Uterus (tissue), 2 donors: ENCODE data around the gene RGS7.

Source experiments
- POLR2A ChIP-seq, 2 donors: fragments of 450-650 bp; IDR thresholded peaks; one replicate each; pipeline ENCODE4 v1.6.1; 2016; ENCODE audit warnings: antibody characterized with exemption in 2 of 2, mild to moderate bottlenecking in 1 of 2, moderate library complexity in 1 of 2
- TF ChIP-seq, protein P1 (sequence below), 4 experiments: fragments of 200-600 bp in 2 of 4; fragments of 450-650 bp in 2 of 4; sonication (generic) in 2 of 4; IDR thresholded peaks; one replicate each; pipeline ENCODE4 v1.5.1; 2016 to 2019; ENCODE audit warnings: antibody characterized with exemption in 4 of 4, mild to moderate bottlenecking in 2 of 4, moderate library complexity in 1 of 4

DNA sequence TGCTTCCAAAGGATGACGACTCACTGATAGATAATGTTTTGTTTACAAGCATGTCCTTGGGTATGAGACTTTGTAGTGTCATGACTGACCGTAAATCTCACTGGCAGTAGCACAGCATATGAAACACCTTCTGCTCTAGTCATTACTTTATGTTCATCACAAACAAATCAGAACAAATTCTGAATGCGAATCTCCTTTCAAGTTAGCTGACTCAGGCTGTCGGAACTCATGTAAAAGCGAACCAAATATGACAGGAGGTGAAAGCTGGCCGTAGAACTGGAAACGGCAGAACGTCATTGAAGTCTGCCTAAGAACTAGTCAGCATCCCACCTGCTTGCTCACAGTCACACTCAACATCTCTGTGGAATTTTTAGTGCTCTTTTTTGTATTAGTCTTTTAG, 143.9 kb downstream of the RGS7 start:
- TF ChIP-seq, protein P1, sequence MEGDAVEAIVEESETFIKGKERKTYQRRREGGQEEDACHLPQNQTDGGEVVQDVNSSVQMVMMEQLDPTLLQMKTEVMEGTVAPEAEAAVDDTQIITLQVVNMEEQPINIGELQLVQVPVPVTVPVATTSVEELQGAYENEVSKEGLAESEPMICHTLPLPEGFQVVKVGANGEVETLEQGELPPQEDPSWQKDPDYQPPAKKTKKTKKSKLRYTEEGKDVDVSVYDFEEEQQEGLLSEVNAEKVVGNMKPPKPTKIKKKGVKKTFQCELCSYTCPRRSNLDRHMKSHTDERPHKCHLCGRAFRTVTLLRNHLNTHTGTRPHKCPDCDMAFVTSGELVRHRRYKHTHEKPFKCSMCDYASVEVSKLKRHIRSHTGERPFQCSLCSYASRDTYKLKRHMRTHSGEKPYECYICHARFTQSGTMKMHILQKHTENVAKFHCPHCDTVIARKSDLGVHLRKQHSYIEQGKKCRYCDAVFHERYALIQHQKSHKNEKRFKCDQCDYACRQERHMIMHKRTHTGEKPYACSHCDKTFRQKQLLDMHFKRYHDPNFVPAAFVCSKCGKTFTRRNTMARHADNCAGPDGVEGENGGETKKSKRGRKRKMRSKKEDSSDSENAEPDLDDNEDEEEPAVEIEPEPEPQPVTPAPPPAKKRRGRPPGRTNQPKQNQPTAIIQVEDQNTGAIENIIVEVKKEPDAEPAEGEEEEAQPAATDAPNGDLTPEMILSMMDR (IDR thresholded peaks at IDR 0.05), result no peak
- no peak for TF ChIP-seq POLR2A (IDR thresholded peaks at IDR 0.05)
